Tibial nerve (tissue), 3 donors: ENCODE data around the gene GSC.

Experiments
- POLR2A ChIP-seq, 2 donors: fragments of 450-650 bp; IDR thresholded peaks; one replicate each; pipeline ENCODE4 v1.6.1; 2017; ENCODE audit warnings: antibody characterized with exemption in 2 of 2, mild to moderate bottlenecking in 2 of 2, moderate library complexity in 2 of 2
- TF ChIP-seq, protein P1 (sequence below), 5 experiments: fragments of 200-600 bp in 3 of 5; fragments of 450-650 bp in 2 of 5; sonication (generic) in 3 of 5; IDR thresholded peaks; one replicate each; pipeline ENCODE4 v1.5.1; 2016 to 2019; ENCODE audit warnings: antibody characterized with exemption in 5 of 5, mild to moderate bottlenecking in 3 of 5, moderate library complexity in 2 of 5

DNA sequence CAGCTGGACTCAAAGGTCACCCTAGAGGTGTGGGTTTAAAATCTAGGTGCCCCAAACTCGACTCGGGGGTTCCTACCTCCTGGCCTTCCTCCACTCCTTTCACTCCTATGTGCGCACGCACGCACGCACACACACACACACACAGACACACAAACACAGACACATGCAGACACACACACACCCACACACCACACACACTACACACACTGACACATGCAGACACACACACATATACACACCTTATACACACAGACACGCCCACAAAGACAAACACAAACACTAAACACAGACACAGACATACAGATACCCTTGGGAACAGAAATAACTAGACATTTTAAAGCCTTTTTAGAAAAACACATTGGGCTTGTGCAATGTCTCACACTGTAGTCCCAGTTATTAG lies 31.8 kb downstream of the GSC start:
- TF ChIP-seq, protein P1, sequence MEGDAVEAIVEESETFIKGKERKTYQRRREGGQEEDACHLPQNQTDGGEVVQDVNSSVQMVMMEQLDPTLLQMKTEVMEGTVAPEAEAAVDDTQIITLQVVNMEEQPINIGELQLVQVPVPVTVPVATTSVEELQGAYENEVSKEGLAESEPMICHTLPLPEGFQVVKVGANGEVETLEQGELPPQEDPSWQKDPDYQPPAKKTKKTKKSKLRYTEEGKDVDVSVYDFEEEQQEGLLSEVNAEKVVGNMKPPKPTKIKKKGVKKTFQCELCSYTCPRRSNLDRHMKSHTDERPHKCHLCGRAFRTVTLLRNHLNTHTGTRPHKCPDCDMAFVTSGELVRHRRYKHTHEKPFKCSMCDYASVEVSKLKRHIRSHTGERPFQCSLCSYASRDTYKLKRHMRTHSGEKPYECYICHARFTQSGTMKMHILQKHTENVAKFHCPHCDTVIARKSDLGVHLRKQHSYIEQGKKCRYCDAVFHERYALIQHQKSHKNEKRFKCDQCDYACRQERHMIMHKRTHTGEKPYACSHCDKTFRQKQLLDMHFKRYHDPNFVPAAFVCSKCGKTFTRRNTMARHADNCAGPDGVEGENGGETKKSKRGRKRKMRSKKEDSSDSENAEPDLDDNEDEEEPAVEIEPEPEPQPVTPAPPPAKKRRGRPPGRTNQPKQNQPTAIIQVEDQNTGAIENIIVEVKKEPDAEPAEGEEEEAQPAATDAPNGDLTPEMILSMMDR (IDR thresholded peaks at IDR 0.05): no peak
- no peak for TF ChIP-seq POLR2A (IDR thresholded peaks at IDR 0.05)
